Stimulated activated CD8-positive, alpha-beta memory T cell treated with anti-CD3 and anti-CD28 coated beads, Interleukin-15, amount 100 ng/mL, for 1 hour (primary cell): ENCODE data around the gene SLC2A4RG.
A peak's percentile ranks its signal among the peaks of the same experiment; 100 is the strongest.

Source experiments
- DNase-seq: peaks from one replicate; pipeline ENCODE4 v3.0.0-alpha.2; 2020; ENCODE audit warnings: low read depth

The SLC2A4RG gene

GRCh38 chr20:63699466-63700198, 39.9 kb upstream of the SLC2A4RG start:
- DNase-seq: no peak

DNA sequence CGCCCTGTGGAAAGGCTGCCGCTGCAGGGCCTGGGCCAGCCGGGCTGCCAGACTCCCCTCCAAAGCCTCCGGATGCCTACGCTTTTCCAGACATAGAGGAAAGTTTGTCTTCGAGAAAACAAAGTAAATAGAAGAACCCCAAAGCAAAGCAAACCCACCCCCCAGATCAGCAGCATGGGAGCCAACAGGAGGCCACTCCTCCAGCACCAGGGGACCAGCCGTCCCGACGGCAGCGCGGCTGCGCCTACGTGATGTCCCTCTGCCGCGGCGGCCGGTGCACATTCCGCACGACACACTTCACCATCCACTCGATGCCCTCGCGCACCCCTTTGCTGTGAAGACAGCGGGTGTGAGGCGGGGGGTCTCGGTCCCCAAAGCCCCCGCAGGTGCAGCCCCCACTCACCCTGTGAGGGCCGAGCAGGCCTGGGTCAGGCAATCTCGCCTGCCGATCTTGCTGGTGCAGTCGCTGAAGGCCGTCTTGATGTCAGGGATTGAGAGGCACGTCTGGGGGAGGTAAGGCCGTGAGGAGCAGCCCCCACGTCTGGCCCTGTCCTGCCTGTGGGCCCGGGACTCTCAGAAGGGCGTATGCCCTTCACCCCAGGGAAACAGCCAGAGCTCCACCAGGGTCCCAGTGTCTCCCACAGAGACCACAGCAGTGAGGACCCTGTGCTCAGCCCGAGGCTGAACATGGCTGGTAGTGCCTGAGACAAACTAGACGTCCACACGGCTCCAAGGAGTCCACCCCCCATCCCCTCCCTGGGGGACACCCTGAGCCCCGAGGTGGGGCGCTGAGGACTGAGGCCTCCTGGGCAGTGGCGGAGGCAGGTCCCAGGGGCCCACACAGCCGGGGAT, 39.2 kb upstream of the SLC2A4RG start:
- no peak for DNase-seq

DNA sequence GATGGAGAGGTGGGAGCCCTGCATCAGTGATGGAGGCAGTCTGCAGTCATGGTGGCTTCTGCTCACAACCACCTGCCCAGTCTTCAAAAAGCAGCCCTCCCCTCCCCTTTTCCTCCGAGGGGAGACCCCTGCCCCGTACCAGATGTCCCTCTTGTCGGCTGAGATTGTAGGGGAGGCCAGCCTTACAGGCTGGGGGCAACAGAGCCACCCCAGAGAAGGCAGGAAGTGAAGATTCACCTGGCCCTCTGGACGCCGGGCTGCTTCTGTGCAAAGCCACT, 38.6 kb upstream of the SLC2A4RG start:
- DNase-seq: no peak

- DNase-seq: no peak
Observed at GRCh38 chr20:63701329-63702035, 38.1 kb upstream of the SLC2A4RG start.

- DNase-seq: no peak
Observed at GRCh38 chr20:63702036-63702665, 37.4 kb upstream of the SLC2A4RG start.

DNA sequence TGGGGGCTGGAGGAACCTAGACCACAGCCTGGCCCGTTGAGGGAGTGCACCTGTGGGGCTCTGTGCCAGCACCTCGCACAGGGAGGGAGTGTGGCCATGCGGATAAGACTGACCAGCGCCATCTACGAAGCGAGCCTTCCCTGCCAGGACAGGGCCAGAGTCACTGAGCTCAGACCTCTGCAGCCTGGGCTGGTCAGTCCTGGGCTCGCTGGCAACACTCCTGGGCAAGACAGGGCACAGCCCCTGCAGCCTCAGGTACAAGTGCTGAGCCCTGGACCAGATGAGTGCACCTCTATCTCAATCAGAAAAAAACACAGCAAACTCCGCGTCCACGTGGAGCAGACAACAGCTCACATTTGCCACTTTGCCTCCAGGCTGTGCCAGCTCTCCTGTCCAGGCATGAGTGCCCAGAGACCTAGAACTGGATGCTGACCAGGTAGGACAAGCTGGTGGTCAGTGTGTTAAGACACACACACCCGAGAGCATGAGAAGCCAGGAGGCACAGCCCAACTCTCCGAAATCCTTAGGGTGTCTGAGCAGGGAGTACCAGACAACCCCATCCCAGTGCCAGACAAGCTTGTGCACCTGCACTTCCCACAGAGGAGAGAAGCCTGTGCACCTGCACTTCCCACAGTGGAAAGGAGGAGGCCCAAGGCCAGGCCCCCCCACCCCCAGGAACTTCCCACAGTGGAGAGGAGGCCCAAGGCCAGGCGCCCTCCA, 36.7 kb upstream of the SLC2A4RG start:
- no peak for DNase-seq

- DNase-seq: no peak
Observed at GRCh38 chr20:63703471-63703975, 36.1 kb upstream of the SLC2A4RG start.

GRCh38 chr20:63703976-63704748, 35.4 kb upstream of the SLC2A4RG start:
- DNase-seq: no peak

GRCh38 chr20:63704749-63705117, 34.8 kb upstream of the SLC2A4RG start:
- DNase-seq: no peak

DNA sequence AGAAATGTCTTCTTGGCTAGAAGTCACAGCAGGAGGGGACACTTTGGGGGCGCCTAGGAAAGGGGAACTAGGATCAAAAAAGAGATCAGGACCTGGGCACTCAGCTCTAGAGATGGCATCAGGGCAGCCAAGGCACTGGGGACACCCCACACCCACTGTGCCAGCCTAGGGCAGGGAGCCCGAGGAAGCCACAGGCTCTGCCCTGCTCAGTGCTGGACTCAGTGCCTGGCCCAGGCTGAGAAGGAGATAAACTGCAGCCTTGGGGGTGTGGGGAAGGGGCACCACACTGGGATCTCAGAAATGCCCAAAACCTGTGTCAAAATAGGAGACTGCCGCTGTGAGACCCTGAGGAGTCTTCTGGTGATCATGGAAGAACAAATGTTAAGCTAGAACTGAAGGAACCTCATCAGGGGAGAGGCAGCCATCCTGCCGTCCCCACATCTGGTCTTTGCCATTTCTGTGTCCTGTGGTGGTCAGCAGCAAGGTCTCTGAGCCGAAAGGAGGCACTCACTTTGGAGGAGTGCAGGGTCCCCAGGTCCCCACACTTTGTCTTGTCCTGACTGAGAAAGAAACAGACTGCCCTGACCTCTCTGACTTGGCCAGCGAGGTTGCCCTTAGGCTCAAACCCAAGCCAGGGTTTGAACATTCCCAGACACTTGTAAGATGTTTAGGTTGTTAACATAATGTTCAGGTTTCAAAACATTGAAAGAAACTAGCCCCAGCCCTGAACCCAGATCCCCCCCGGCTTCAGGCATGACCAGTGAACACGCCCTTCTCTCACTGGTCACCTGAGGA, 34.1 kb upstream of the SLC2A4RG start:
- DNase-seq: no peak

- no peak for DNase-seq
Observed at GRCh38 chr20:63706027-63706695, 33.4 kb upstream of the SLC2A4RG start.

GRCh38 chr20:63706852-63707557, 32.6 kb upstream of the SLC2A4RG start:
- no peak for DNase-seq

GRCh38 chr20:63707558-63708300, 31.8 kb upstream of the SLC2A4RG start, which contains the start of the genes ARFRP1 and ZGPAT:
Gene ARFRP1, minus strand, starts transcription at chr20:63707976. Its CDS starts 885 bp downstream, at chr20:63707091.
Gene ZGPAT, plus strand, starts transcription at chr20:63708039. Its CDS starts 542 bp downstream, at chr20:63708581.
- DNase-seq: peak; percentile 66

DNA sequence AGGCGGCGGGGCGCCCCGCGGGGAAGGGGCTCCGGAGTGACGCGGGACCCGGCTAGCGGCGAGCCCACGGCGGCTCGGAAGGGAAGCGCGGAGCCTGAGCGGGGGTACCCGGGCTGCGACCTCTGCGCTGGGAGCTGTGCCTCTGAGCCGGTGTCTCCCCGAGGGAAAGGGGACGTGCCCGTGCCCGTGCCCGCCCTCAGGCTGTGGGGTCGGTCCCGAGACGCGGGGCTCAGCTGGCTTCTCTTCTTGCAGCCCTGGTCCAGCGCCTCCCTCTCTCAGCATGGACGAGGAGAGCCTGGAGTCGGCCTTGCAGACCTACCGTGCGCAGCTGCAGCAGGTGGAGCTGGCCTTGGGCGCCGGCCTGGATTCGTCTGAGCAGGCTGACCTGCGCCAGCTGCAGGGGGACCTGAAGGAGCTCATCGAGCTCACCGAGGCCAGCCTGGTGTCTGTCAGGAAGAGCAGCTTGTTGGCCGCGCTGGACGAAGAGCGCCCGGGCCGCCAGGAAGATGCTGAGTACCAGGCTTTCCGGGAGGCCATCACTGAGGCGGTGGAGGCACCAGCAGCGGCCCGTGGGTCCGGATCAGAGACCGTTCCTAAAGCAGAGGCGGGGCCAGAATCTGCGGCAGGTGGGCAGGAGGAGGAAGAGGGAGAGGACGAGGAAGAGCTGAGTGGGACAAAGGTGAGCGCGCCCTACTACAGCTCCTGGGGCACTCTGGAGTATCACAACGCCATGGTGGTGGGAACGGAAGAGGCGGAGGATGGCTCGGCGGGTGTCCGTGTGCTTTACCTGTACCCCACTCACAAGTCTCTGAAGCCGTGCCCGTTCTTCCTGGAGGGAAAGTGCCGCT, 31.1 kb upstream of the SLC2A4RG start:
- DNase-seq: no peak

- no peak for DNase-seq
Observed at GRCh38 chr20:63709149-63709527, 30.4 kb upstream of the SLC2A4RG start.

- DNase-seq: no peak
Observed at GRCh38 chr20:63711085-63711645, 28.4 kb upstream of the SLC2A4RG start.

- no peak for DNase-seq
Observed at GRCh38 chr20:63712191-63712590, 27.4 kb upstream of the SLC2A4RG start.
